ENCODE results near the gene LCN15. TPM values are rescaled to one million over a fixed set of nuclear protein-coding genes. Genes with fewer than 3 reads are reported as not detected.
"Not testable (repeated sequence)": the region's sequence is repeated elsewhere in the genome, so short reads cannot be mapped to it uniquely, and the experiment has no call there.

The LCN15 gene
- total and polyA plus RNA-seq, 2 of the 13 experiments (the other 11 are each of a cell fraction or from before 2014, with no cell fraction given): 1.3 to 53.7 TPM

- in situ Hi-C loops (cut with HindIII; ENCODE audit: extremely low pct_ligation_motif_present, low pct_unique_long_range_greater_than_20kb); H3K36me3 ChIP-seq (replicated peaks in 1 of 2; ENCODE audit: control insufficient read depth in 1 of 2, insufficient read depth in 2 of 2, low read length in 2 of 2); H4K20me1 ChIP-seq (ENCODE audit: insufficient read depth, low read length); DNase-seq (ENCODE audit: low spot score); H3K4me2 ChIP-seq (ENCODE audit: low read depth, low read length); H3K27me3 ChIP-seq (ENCODE audit: control insufficient read depth in 1 of 2, insufficient read depth in 2 of 2, low read length in 2 of 2); CTCF ChIA-PET (ENCODE audit: low intra/inter-chr PET ratio, low total read pairs); BruUV-seq (replicated peaks); intact Hi-C loops (cut with micrococcal nuclease; ENCODE audit: unreplicated experiment); POLR2A ChIA-PET; ATAC-seq; H2AFZ ChIP-seq (ENCODE audit: low read length); H3K4me3 ChIP-seq (replicated peaks in 1 of 3; ENCODE audit: insufficient read depth in 1 of 3, low read depth in 2 of 3, low read length in 3 of 3); FAIRE-seq; H3K9me3 ChIP-seq (ENCODE audit: low read length); H3K9ac ChIP-seq (ENCODE audit: insufficient read depth, low read depth, low read length); TF ChIP-seq NR2F6 (CRISPR knock-in tag; IDR thresholded peaks at IDR 0.05): not testable (repeated sequence)
- peaks cover 61% of the 10 kb centered on the region for H3K4me1 ChIP-seq (ENCODE audit: insufficient read depth, low read length)
- WGBS (ENCODE audit: low lambda C conversion rate): 100% methylated on average over 4 of the region's 9 CpGs
- peaks cover 49% of the 10 kb centered on the region for H3K79me2 ChIP-seq (ENCODE audit: insufficient read depth, low read length)
- H3K27ac ChIP-seq (ENCODE audit: extremely low read length, insufficient read depth, low read length): peak overlapping the region; percentile 8
- TF ChIP-seq TAF15 (IDR thresholded peaks at IDR 0.05; ENCODE audit: low read depth, low read length, poor library complexity, severe bottlenecking) (peak; percentile 9), AGO1 (IDR thresholded peaks at IDR 0.05; ENCODE audit: low read depth, low read length, poor library complexity, severe bottlenecking) (peak; percentile 89), CENPT (CRISPR knock-in tag; IDR thresholded peaks at IDR 0.05; ENCODE audit: low read depth) (0 out of 2 replicates have a peak, but pooled peaks have one; percentile 10), NR2F6 (IDR thresholded peaks at IDR 0.05) (peak; percentile 36; the same call in 1 of the 2 replicates)
Measured at GRCh38 chr9:136803009-136803550, 38.8 kb upstream of the LCN15 start.

GRCh38 chr9:136802321-136802720 lies 38.0 kb upstream of the LCN15 start:
- Histone ChIP-seq H4K20me1 (ENCODE audit: insufficient read depth, low read length) (no peaks in the 10 kb centered on the region; the same call in none of the 2 replicates), H3K4me2 (ENCODE audit: low read depth, low read length) (peak overlapping the region; percentile 71), H2AFZ (ENCODE audit: low read length) (no peak overlapping the region), H3K27ac (ENCODE audit: extremely low read length, insufficient read depth, low read length) (peak overlapping the region; percentile 45), H3K4me3 (replicated peaks in 1 of 3; ENCODE audit: insufficient read depth in 1 of 3, low read depth in 2 of 3, low read length in 3 of 3) (peak overlapping the region in 1 of 3 experiments; percentile 31; a peak in 2 of 6 replicates), H3K27me3 (ENCODE audit: control insufficient read depth in 1 of 2, insufficient read depth in 2 of 2, low read length in 2 of 2) (no peaks in the 10 kb centered on the region), H3K36me3 (replicated peaks in 1 of 2; ENCODE audit: control insufficient read depth in 1 of 2, insufficient read depth in 2 of 2, low read length in 2 of 2) (peaks cover 0 to 2% of the 10 kb centered on the region in 2 experiments; a peak in 3 of 5 replicates), H3K9ac (ENCODE audit: insufficient read depth, low read depth, low read length) (0 out of 2 replicates have a peak overlapping the region, but pooled peaks have one; percentile 23), H3K79me2 (ENCODE audit: insufficient read depth, low read length) (peaks cover 44% of the 10 kb centered on the region), H3K9me3 (ENCODE audit: low read length) (no peaks in the 10 kb centered on the region), H3K4me1 (ENCODE audit: insufficient read depth, low read length) (peaks cover 69% of the 10 kb centered on the region)
- DNase-seq (ENCODE audit: low spot score) (no peak), ATAC-seq (no peak), FAIRE-seq (no peak)
- in situ Hi-C loops (cut with HindIII; ENCODE audit: extremely low pct_ligation_motif_present, low pct_unique_long_range_greater_than_20kb): no loop called here
- no TSS peak for BruUV-seq (replicated peaks)
- intact Hi-C loops (cut with micrococcal nuclease; ENCODE audit: unreplicated experiment): no loop called here
- CTCF ChIA-PET (ENCODE audit: low intra/inter-chr PET ratio, low total read pairs): no interaction called here
- POLR2A ChIA-PET: no interaction called here
- 60% methylated on average over 3 of the region's 6 CpGs for WGBS (ENCODE audit: low lambda C conversion rate)
- TF ChIP-seq ATM (IDR thresholded peaks at IDR 0.05; ENCODE audit: borderline replicate concordance) (no peak), ZNF773 (CRISPR knock-in tag; IDR thresholded peaks at IDR 0.05; ENCODE audit: borderline replicate concordance) (no peak), TAF1 (CRISPR knock-in tag; IDR thresholded peaks at IDR 0.05) (no peak), PAWR (CRISPR knock-in tag; IDR thresholded peaks at IDR 0.05; ENCODE audit: borderline replicate concordance) (no peak), MTA1 (CRISPR knock-in tag; IDR thresholded peaks at IDR 0.05; ENCODE audit: borderline replicate concordance) (no peak), POLR2AphosphoS5 (IDR thresholded peaks at IDR 0.05; ENCODE audit: low read depth, low read length) (peak; percentile 51), ZNF609 (CRISPR knock-in tag; IDR thresholded peaks at IDR 0.05; ENCODE audit: borderline replicate concordance) (no peak), EEA1 (CRISPR knock-in tag; IDR thresholded peaks at IDR 0.05; ENCODE audit: borderline replicate concordance) (no peak), YEATS4 (CRISPR knock-in tag; IDR thresholded peaks at IDR 0.05; ENCODE audit: borderline replicate concordance) (no peak), RBM22 (optimal IDR thresholded peaks at IDR 0.05; ENCODE audit: low read length) (peak; percentile 46)
